HL-60 (cell line): ENCODE results near the gene ARHGEF17.

ENCODE experiments used
- DNase-seq, 2 experiments: peaks; one replicate each; pipeline ENCODE4 v3.0.0-alpha.2; 2010 to 2020; ENCODE audit warnings: low read depth in 1 of 2, low spot score in 1 of 2
- H3K27ac ChIP-seq: fragments of 250-450 bp; sonication (Bioruptor Pico); replicated peaks from 2 replicates; pipeline ENCODE4 v1.5.1; 2020; ENCODE audit warnings: mild to moderate bottlenecking, moderate library complexity
- H3K27me3 ChIP-seq: fragments of 250-450 bp; sonication (Bioruptor Pico); 2 replicates; pipeline ENCODE4 v1.5.1; 2021; ENCODE audit warnings: mild to moderate bottlenecking, moderate library complexity; ENCODE audit not compliant: insufficient read depth, poor library complexity, severe bottlenecking
- H3K4me3 ChIP-seq: replicated peaks from 2 replicates; pipeline ENCODE4 v1.5.1; 2011; ENCODE audit warnings: mild to moderate bottlenecking, control low read depth, low read length; ENCODE audit not compliant: insufficient read depth
- CTCF ChIP-seq: IDR thresholded peaks from one replicate; pipeline ENCODE4 v1.5.1; 2011; ENCODE audit warnings: low read length, control low read depth, inconsistent platforms; ENCODE audit not compliant: insufficient read depth
- GABPA ChIP-seq: IDR thresholded peaks from 2 replicates; pipeline ENCODE4 v1.6.1; 2012; ENCODE audit warnings: low read depth
- POLR2AphosphoS5 ChIP-seq: IDR thresholded peaks from 2 replicates; pipeline ENCODE4 v1.6.1; 2012; ENCODE audit warnings: low read depth
- REST ChIP-seq: IDR thresholded peaks from 2 replicates; pipeline ENCODE4 v1.6.1; 2012; ENCODE audit warnings: low read depth; ENCODE audit not compliant: insufficient replicate concordance
- SPI1 ChIP-seq: IDR thresholded peaks from 2 replicates; pipeline ENCODE4 v1.6.1; 2012; ENCODE audit warnings: low read depth, mild to moderate bottlenecking, borderline replicate concordance

ARHGEF17 gene

GRCh38 chr11:73288192-73288872 is 19.7 kb upstream of the ARHGEF17 start:
- Histone ChIP-seq H3K27me3 (no peaks in the 10 kb centered on the region), H3K4me3 (no peak overlapping the region), H3K27ac (peak overlapping the region; percentile 17)
- peak; percentile 96 for TF ChIP-seq SPI1
- no peak for TF ChIP-seq CTCF
- peak; percentile 29 to 56 for DNase-seq

GRCh38 chr11:73288873-73289707 is 19.0 kb upstream of the ARHGEF17 start:
- H3K27ac ChIP-seq, result peak overlapping the region; percentile 9
- TF ChIP-seq CTCF (peak; percentile 95), REST (no peak)
- no peaks in the 10 kb centered on the region for H3K27me3 ChIP-seq
- DNase-seq, result peak; percentile 57 to 72
- H3K4me3 ChIP-seq, result peak overlapping the region; percentile 12

GRCh38 chr11:73290536-73290935 is 17.5 kb upstream of the ARHGEF17 start:
- H3K4me3 ChIP-seq, result no peak overlapping the region
- no peaks in the 10 kb centered on the region for H3K27me3 ChIP-seq
- TF ChIP-seq GABPA, result no peak
- TF ChIP-seq CTCF, result no peak
- no peak for TF ChIP-seq SPI1
- no peak for TF ChIP-seq REST
- TF ChIP-seq POLR2AphosphoS5, result no peak
- no peak overlapping the region for H3K27ac ChIP-seq
- DNase-seq, result no peak
